A549 (cell line): ENCODE data around the gene FRMD6.

ENCODE experiments used
- CBX2 ChIP-seq: fragments of 200-600 bp; sonication (generic); IDR thresholded peaks from 2 replicates; pipeline ENCODE4 v1.6.1; 2016; ENCODE audit warnings: low read depth, mild to moderate bottlenecking, borderline replicate concordance
- CTCF ChIP-seq: fragments of >200 bp; sonication (Bioruptor Twin); formaldehyde crosslinking; IDR thresholded peaks from 3 replicates; pipeline ENCODE4 v1.5.1; 2016
- FOSL2 ChIP-seq, 2 experiments: fragments of 450-650 bp in 1 of 2; fragments of >200 bp in 1 of 2; sonication (Bioruptor Twin) in 1 of 2; formaldehyde crosslinking; IDR thresholded peaks; 2 replicates each; pipeline versions ENCODE4 v1.5.0 to v1.6.1; 2016 to 2020; ENCODE audit warnings: mild to moderate bottlenecking in 1 of 2, moderate library complexity in 1 of 2
- JUN ChIP-seq, 2 experiments: fragments of >200 bp; sonication (Bioruptor Twin); formaldehyde crosslinking; IDR thresholded peaks; 2 replicates in 1 of 2; 3 replicates in 1 of 2; pipeline ENCODE4 v1.6.1; 2016 to 2017
- KDM1A ChIP-seq: fragments of 200-600 bp; sonication (generic); IDR thresholded peaks from 2 replicates; pipeline ENCODE4 v1.6.1; 2016; ENCODE audit warnings: low read depth, mild to moderate bottlenecking
- KDM5A ChIP-seq: fragments of 200-600 bp; sonication (generic); IDR thresholded peaks from 2 replicates; pipeline ENCODE4 v1.6.1; 2016; ENCODE audit warnings: antibody characterized with exemption, mild to moderate bottlenecking
- MAFK ChIP-seq: fragments of 450-650 bp; IDR thresholded peaks from 2 replicates; pipeline ENCODE4 v1.6.1; 2014; ENCODE audit not compliant: partially characterized antibody
- NR3C1 ChIP-seq: fragments of >200 bp; sonication (Bioruptor Twin); formaldehyde crosslinking; IDR thresholded peaks from 3 replicates; pipeline ENCODE4 v1.6.1; 2017
- POLR2A ChIP-seq: IDR thresholded peaks from 2 replicates; pipeline ENCODE4 v1.6.1; 2012; ENCODE audit warnings: mild to moderate bottlenecking, low read length
- POLR2AphosphoS2 ChIP-seq: conservative IDR thresholded peaks from 2 replicates; pipeline ENCODE4 v1.6.1; 2012; ENCODE audit warnings: low read length, improper control_type of control experiment, inconsistent platforms
- RCOR1 ChIP-seq: fragments of 150-350 bp; IDR thresholded peaks from 2 replicates; pipeline ENCODE4 v1.6.1; 2014; ENCODE audit warnings: antibody characterized with exemption, low read length, low read depth
- TF ChIP-seq, protein P1 (sequence below): IDR thresholded peaks from 2 replicates; pipeline ENCODE4 v1.6.1; 2012
- TF ChIP-seq, protein P2 (sequence below): fragments of >200 bp; sonication (Bioruptor Twin); formaldehyde crosslinking; IDR thresholded peaks from 3 replicates; pipeline ENCODE4 v1.6.1; 2016

- TF ChIP-seq CTCF (no peak), KDM5A (no peak), POLR2A (no peak), CBX2 (no peak), POLR2AphosphoS2 (no peak), JUN (IDR thresholded peaks at IDR 0.05) (no peak), MAFK (no peak), RCOR1 (no peak), NR3C1 (no peak), KDM1A (no peak), FOSL2 (IDR thresholded peaks at IDR 0.05) (no peak), FOSL2 (CRISPR knock-in tag; IDR thresholded peaks at IDR 0.05) (no peak)
- TF ChIP-seq, protein P1, sequence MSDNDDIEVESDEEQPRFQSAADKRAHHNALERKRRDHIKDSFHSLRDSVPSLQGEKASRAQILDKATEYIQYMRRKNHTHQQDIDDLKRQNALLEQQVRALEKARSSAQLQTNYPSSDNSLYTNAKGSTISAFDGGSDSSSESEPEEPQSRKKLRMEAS = no peak
- TF ChIP-seq, protein P2, sequence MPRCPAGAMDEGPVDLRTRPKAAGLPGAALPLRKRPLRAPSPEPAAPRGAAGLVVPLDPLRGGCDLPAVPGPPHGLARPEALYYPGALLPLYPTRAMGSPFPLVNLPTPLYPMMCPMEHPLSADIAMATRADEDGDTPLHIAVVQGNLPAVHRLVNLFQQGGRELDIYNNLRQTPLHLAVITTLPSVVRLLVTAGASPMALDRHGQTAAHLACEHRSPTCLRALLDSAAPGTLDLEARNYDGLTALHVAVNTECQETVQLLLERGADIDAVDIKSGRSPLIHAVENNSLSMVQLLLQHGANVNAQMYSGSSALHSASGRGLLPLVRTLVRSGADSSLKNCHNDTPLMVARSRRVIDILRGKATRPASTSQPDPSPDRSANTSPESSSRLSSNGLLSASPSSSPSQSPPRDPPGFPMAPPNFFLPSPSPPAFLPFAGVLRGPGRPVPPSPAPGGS = no peak
Observed at GRCh38 chr14:51677738-51678137, 26.0 kb downstream of the FRMD6 start.
